ENCODE measurements around the gene RASL10A. TPM values are rescaled to one million over a fixed set of nuclear protein-coding genes. Genes with fewer than 3 reads are reported as not detected.
A peak's percentile ranks its signal among the peaks of the same experiment; 100 is the strongest.

RASL10A gene
- total RNA-seq, 1 donor from 2014 or later: 2.7 TPM

DNA sequence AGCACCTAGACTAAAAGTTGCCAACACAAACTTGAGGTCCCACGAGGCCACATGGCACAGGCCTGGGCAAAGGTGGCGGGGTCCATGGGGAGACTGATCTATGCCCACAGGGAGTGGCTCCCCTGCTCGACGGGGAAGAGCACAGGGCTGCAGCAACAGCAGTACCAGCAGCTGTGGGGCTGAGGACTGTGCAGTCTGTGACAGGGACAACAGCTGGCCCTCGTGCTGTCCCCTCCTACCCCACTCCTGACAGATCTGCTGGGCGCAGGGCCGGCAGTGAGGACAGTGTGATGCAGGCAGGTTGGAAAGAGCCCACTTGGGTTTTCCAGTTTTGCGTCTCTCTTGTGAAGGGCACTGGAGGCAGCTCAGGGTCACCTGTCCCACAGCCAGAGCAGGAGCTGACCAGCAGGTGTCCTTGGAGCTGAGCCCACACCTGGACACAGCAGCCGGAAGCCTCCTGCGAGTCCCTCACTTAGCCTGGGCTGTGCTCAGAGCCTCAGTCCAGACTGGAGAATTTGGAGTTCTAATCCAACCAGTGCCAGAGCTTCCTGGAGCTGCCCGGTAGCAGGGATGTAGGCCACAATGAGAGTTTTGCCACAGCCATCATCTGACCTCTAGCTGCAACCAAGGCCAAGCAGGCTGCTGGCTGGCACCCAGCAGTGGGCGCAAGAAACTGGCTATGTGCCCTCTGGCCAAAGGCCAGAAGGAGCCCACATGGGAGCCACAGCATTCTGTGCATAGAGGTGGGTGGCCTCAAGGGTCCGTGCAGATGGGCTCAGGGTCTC lies 12.6 kb downstream of the RASL10A start:
- DNase-seq: no peak

- DNase-seq: no peak
Observed at GRCh38 chr22:29302402-29302680, 13.2 kb downstream of the RASL10A start.

GRCh38 chr22:29301716-29302401 lies 13.6 kb downstream of the RASL10A start:
- no peak for DNase-seq

DNA sequence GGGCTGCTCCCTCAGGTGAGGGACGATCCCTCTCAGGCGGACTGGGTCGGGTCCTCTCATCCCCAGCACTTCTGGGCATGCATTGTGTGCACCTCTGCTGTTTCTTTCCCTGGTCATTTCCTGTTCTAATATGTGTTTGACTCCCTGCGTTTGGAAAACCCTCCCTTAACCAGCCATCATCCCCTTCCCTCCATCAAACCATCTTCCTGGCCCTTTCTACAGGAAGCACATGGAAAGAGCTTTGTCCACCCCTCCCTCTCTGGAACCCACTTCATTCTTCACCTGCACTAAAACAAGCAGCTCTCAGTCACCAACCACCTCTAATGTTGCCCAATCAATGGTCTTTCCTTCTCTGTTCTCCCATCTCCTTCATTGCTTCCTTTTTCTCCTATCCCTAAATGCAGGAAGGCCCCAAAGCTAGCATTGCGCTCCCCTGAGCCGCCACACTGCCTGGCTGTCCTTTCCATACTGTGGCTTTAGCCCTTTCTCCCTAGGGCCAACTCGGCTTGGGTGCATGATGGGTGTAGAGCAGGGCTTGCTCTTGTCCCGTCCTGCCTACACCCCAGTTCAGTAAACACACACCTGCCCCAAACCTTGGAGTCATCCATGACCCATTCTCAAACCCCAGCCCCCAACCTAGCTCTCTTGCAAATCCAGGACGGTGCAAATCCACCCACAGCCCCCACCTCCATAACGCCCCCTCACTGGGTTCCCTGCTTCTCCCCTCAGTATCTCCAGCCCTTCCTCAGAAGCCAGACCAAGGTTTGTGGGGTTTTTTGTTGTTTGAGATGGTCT lies 14.5 kb downstream of the RASL10A start:
- no peak for DNase-seq

GRCh38 chr22:29300467-29300806 lies 15.1 kb downstream of the RASL10A start:
- no peak for DNase-seq

DNA sequence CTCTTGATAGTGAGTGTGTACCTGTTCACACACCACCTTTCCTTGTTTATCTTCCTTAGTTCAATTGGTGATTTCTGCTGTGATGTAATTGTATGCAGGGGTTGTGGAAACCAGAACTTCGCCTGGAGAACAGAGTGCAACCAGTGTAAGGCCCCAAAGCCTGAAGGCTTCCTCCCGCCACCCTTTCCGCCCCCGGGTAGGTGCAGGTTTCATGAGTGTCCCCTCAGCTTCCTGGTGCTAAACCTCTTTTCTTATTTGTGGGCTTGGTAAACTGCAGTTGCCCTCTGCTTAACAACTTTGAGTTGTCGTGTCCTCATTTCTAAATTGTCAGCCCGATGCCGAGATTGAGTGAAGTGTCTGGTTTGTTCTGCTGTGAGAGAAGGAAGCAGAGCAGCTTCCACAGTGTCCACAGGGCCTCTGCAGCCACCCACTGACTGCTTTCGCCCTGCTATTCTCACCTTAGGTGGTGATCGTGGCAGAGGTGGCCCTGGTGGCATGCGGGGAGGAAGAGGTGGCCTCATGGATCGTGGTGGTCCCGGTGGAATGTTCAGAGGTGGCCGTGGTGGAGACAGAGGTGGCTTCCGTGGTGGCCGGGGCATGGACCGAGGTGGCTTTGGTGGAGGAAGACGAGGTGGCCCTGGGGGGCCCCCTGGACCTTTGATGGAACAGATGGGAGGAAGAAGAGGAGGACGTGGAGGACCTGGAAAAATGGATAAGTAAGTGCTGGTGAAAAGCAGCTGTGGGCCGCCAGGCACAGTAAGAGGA lies 16.2 kb downstream of the RASL10A start:
- no peak for DNase-seq

- DNase-seq: no peak
Observed at GRCh38 chr22:29298641-29299040, 16.9 kb downstream of the RASL10A start.

GRCh38 chr22:29292379-29292778 lies 23.1 kb downstream of the RASL10A start:
- DNase-seq: no peak

DNA sequence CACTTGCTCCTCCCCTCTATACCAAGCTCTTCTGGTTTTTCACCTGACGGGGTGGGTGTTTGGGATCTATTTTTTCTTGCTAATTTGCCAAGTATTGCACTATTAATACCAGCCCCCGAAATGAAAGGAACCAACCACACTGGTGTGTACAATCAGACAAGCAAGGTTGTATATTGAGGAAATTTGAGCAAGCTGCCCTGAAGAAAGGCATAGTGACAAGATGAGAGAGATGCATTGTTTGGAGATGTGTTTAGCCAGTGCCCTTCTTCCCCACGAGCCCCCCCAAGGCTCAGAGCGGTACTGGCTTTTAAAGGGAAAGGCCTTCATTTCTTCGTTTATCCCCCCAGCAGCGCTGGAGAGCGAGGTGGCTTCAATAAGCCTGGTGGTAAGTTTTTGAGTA lies 24.3 kb downstream of the RASL10A start:
- no peak for DNase-seq

DNA sequence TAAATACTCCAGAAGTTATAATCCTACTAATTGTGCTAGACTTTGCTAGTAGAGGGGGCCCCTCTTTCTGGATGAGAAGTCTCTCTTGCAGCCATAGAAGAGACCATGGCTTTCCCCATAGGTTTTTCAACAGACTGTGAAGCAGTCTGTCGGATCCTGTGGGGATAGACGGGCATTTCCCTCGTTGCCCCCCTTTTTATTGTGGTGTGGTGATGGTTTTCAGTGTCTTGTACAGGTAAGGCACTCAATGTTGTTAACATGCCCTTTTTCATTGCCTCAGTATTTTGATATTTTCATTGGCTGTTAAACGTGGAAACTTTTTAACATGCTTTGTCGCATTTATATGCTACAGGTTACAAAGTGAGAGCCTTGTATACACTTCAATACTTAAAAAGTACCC lies 25.4 kb downstream of the RASL10A start:
- no peak for DNase-seq

DNA sequence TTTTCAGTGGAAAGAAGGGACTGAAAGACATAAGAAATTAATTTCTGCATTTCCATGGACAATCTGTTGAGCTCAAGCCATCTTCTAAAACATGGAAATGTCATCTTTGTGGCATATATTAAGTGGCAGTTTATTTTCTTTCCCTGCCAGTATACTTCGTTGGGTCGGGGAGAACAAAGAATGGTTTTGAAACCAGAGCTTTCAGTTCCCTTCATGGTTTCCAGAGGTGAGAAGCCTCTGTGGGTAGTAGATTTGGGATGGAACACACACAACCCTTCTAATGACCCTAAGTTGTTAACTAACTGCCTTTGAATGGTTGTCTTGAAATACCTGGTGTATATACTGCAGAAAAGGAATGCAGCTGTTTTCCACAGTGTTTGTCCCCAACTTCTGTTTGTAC lies 26.7 kb downstream of the RASL10A start:
- no peak for DNase-seq

- DNase-seq: no peak
Observed at GRCh38 chr22:29284196-29284595, 31.3 kb downstream of the RASL10A start.

DNA sequence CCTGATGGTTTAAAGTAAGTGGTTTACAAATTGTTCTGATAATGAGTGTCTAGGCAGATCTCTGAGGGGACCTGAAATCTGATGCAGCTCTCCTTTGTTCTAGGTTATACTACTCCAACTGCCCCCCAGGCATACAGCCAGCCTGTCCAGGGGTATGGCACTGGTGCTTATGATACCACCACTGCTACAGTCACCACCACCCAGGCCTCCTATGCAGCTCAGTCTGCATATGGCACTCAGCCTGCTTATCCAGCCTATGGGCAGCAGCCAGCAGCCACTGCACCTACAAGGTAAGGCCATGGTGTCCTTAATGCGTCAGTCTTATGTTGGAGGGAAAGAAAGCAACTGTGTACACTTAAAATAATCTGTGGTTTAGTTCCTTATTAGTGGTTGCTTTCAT lies 37.6 kb downstream of the RASL10A start:
- no peak for DNase-seq

- DNase-seq: no peak
Observed at GRCh38 chr22:29275819-29276565, 39.5 kb downstream of the RASL10A start.

GRCh38 chr22:29275167-29275566 lies 40.3 kb downstream of the RASL10A start:
- DNase-seq: no peak

DNA sequence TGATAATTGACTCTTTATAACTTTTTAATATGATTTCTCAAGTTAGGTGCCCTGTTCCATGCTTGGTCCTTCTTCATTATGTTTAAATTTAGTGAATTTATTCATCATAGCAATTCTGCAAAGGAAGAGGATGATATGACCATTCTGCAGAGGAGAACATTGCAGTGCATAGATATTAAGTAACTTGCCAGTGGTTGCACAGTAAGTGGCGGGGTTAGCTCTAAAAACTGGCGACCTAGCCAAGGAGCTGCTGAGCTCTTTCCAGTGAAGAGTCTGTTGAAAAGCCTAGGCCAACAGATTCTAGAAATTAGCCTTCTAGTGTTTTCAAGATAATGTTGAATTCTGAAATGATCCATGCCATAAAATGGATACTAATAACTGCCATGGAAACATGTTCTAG lies 42.9 kb downstream of the RASL10A start:
- no peak for DNase-seq

GRCh38 chr22:29270475-29271271 lies 44.8 kb downstream of the RASL10A start:
- peak; percentile 33 for DNase-seq

DNA sequence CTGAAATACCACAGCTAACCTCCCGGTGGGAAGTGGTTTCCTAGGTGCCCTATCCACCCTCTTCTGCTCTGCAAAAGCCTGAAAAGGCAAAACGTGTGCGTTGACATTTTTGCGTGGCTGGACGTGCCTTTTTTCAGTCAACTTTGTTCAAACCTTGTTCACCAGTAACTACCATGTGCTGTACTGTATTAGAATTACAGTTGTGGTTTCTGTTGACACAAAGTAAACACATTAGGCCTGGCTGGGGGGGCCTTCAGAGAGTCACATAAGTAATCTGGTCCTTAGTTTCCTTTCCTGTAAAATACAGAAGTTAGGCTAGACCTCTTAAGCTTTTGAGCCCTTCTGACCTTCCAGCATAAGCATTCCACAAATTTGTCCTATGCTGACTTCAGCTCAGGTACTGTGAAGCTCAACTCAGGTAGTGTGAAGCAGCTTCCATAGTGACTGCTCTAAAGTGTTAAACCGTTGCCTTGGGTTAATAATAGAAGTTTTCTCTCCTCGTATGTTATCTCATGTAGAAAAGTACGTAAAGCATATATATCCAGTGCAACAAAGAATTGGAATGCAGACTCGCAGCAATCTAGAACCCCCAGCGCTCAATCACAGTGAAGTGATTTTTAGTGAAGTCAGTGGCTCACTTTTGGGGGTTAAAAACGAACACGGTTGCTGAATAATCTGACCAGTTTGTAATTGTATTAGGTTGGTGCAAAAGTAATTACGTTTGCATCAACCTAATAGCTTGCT lies 45.6 kb downstream of the RASL10A start:
- DNase-seq: peak; percentile 12

- DNase-seq: peak; percentile 22
Observed at GRCh38 chr22:29269230-29269604, 46.3 kb downstream of the RASL10A start.

DNA sequence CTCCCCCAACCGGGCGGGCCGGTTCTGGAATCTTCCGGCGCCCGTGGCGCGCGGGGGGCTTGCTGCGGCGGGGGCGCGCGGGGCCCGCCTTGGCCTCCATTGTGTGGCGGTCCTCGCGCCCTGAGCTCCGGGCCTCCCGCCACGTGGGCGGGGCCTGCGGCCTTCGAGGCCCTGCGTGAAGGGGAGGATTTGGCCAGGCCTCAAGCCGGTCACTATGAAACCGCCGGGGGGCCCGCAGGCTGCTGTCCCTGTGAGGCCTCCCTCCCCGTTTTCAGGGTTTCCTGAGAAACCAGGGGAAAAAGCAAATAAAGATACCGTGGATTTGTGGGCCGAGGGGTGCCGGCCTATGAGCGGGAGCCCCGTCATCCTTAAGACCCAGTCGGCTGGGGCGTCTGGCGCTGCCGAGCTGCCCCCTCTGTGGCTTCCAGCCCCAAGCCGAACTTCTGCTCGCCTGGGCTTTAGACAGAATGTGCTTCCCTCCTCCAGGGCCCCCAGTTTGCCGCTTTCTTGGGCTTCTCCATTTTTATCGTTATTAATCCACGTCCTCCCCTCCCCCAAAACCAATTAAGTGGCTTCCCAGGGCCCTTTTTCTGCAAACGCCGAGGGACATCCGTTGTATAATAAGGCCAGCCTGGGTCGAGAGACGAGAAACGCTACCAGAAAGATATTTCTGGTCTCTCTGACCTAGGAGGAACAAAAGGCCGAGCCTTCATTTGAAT lies 46.8 kb downstream of the RASL10A start:
- DNase-seq: peak; percentile 63
